Uterus (tissue), 2 donors: ENCODE measurements around the gene USP32.

Experiments
- CTCF ChIP-seq, 4 experiments: fragments of 200-600 bp in 2 of 4; fragments of 450-650 bp in 2 of 4; sonication (generic) in 2 of 4; IDR thresholded peaks; one replicate each; pipeline ENCODE4 v1.5.1; 2016 to 2019; ENCODE audit warnings: antibody characterized with exemption in 4 of 4, mild to moderate bottlenecking in 2 of 4, moderate library complexity in 1 of 4
- POLR2A ChIP-seq, 2 donors: fragments of 450-650 bp; IDR thresholded peaks; one replicate each; pipeline ENCODE4 v1.6.1; 2016; ENCODE audit warnings: antibody characterized with exemption in 2 of 2, mild to moderate bottlenecking in 1 of 2, moderate library complexity in 1 of 2

- no peak for TF ChIP-seq CTCF (IDR thresholded peaks at IDR 0.05)
- TF ChIP-seq POLR2A (IDR thresholded peaks at IDR 0.05): no peak
Measured at GRCh38 chr17:60141111-60142018, 250.6 kb downstream of the USP32 start.
